ENCODE measurements around the gene PRRG1.
A peak's percentile ranks its signal among the peaks of the same experiment; 100 is the strongest.
"Not testable (repeated sequence)": the region's sequence is repeated elsewhere in the genome, so short reads cannot be mapped to it uniquely, and the experiment has no call there.

The PRRG1 gene

DNA sequence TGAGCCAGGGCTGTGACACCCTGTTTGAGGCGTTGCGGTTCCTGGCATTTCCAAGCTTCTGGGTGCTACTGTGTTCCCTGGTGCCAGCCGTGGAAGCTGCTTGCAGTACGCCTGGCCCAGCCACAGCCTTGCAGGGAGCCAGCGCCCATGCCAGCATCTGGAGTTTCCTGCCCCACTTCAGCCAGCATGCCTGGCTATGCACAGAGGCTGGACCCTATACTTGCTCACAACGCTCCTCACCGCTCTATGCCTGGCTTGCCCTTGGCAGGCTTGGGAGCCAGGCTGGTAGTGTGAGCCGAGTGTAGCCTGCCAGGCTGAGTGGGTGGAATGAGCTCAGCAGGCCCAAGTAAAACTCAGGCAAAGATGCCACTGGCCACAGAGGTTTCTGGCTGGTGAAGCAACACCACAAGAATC is 22.4 kb downstream of the PRRG1 start:
- no peak for DNase-seq (ENCODE audit: insufficient read length, low spot score)
- FAIRE-seq = no peak

DNA sequence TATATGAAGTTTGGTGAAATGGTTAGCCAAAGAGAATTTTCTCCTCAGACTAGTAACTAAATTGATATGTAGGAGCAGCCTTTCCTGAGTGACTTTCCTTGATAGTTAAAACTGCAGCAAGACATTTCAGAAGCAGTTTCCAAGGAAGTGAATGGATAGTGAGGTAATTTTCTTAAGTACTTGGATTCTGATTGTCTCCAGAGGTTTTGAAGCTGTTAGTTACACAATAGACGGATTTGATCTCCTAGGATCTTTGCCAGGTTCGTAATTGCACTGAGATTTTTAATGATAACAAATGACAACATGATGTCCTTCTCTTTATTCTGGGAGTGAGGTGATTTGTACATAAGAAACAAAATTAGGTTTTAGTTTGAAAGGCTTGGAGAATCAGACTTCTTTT is 29.2 kb downstream of the PRRG1 start:
- no peak for FAIRE-seq

DNA sequence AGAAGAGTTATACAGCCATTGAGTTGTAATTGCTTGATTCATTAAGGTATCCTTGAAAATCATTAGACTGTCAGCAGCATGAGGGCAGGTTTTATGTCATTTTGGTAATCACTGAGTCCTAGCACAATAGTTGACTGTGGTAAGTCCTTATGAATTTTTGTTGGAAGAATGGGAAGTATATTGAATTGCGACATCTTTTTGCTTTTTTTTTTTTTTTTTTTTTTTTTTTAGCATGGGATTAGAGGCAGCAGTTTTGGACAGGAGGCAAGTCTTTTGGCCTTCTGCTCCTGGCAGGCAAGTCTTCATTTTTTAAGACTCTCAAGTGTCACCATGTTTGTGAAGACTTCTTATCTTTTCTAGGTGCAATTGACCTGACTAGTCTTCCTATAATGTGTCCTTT is 29.7 kb downstream of the PRRG1 start:
- no peak for FAIRE-seq

More for the DNA sequence above, 29.2 kb downstream of the PRRG1 start:
- no peak for DNase-seq (ENCODE audit: insufficient read length, low spot score)

DNA sequence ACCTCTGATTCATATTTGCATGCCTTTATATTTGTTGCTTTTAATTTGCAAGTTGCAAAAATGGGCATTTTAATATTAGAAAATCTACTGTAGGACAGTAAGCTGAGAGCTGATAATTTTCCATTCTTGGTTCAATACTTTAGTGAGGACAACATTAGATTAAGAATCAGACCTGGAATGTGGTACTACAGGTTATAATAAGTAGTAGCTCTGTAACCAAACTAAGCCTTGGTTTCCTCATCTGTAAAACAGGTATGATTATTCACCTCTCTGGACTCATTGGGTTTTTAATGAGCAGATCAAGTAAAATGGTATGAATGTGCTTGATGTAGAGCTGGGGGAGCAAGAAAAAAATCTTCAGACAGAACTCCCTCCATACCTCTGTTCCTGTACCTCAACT is 31.1 kb downstream of the PRRG1 start:
- DNase-seq (ENCODE audit: insufficient read length, low spot score) (no peak), FAIRE-seq (no peak)

More for the DNA sequence above, 29.7 kb downstream of the PRRG1 start:
- DNase-seq (ENCODE audit: insufficient read length, low spot score) = no peak

DNA sequence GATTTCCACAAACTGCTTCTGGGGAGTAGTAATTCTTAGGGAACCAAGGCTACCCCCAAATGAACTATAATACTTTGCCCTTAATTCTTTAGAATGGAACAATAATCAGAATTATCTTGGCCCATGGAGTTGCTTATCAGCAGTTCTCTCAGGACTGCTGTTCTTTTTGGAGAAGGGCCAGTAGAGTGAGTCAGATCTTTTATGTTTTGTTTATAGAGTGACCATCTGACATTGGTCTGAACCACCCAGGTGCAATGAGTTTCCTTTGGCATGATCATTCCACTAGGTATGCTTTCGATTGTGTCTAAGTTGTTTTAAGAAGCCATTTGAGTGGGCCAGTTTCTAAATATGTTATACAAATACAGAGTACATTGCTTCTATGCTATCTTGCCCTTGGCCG is 31.8 kb downstream of the PRRG1 start:
- no peak for DNase-seq (ENCODE audit: insufficient read length, low spot score)
- FAIRE-seq = no peak

DNA sequence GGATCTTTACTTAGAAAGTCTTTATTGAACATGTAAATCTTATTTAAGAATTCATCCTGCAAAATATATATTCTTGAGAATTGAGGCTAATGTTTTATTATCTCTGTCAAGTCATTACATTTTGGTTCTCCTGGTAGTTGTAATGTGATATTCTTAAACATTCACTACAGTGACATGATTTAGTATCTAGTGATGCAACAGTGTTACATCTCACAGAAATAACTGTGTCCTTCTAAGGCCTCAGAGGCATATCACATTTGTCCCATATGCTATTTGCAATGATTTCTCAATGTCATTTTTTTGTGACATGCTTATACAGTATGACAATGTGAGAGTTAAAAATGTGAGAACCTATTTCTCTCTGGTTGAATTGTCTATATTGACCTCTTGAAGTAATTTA is 34.1 kb downstream of the PRRG1 start:
- peak; percentile 1 for DNase-seq (ENCODE audit: insufficient read length, low spot score)
- FAIRE-seq = no peak

DNA sequence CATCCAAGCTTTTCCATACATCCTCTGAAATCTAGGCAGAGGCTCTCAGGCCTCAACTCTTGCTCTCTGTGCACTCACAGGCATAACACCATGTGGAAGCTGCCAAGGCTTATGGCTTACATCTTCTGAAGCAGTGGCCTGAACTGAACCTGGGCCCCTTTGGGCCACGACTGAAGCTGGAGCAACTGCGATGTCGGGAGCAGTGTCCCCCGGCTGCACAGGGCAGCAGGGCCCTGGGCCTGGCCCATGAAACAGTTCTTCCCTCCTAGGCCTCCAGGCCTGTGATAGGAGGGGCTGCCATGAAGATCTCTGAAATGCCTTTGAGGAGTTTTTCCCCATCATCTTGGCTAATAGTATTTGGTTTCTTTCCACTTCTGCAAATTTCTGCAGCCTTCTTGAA is 39.2 kb downstream of the PRRG1 start:
- DNase-seq (ENCODE audit: insufficient read length, low spot score) (no peak), FAIRE-seq (no peak)

DNA sequence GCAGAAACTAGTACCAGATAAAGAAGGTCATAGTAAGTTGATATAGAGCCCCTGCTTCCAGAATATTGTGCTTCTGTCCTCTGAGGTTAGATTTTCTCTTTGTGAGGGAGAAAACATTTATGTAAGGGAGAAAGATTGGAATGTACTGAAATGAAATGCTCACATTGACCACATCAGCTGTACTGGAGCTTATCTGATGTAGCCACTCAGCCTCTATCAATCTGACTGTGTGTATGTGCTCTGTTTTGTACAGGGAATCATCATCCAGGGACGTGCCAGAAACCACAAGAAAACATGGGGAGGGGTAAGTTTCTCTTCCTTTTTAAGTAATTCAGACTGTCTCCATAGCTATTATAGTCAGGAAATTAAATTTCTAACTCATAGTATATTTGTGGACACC is 56.8 kb downstream of the PRRG1 start:
- FAIRE-seq (no peak), DNase-seq (ENCODE audit: insufficient read length, low spot score) (peak; percentile 4)

DNA sequence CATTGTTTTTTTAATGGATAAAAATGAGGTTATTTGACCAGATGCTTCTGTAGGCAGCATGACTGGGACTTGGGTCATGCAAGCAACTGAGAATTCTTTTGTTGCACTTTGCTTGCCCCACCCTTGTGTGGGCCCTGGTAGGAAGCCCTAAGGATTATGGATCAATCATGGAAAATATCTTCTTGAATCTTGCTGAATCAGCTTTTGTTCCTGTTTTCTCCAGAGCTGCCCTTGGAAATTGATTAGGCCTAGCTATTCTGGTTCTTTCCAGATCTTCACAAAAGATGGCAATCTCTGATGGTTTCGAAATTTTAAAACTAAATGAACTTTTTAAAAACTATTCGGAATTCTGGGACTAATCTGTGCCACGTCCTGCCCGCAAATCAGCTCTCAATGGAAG is 58.6 kb downstream of the PRRG1 start:
- DNase-seq (ENCODE audit: insufficient read length, low spot score) = no peak
- no peak for FAIRE-seq

DNA sequence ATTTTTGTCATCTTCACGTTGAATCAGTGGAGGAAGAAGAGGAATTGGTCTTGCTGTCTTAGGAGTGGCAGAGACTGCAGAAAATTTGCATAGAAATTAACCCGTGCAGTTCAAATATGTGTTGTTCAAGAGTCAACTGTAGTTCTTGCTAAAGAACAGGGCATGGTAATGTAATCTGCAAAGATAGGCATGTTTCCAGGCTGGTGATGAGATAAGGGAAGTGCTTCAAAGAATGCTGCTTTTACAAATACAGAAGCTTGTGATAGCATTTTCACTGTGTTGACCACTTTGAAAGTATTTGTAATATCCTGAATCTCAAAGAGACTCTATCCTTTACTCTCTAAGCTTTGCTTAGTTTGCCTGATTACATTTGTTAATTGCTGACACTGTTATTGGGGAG is 60.1 kb downstream of the PRRG1 start:
- no peak for DNase-seq (ENCODE audit: insufficient read length, low spot score)
- FAIRE-seq = no peak

DNA sequence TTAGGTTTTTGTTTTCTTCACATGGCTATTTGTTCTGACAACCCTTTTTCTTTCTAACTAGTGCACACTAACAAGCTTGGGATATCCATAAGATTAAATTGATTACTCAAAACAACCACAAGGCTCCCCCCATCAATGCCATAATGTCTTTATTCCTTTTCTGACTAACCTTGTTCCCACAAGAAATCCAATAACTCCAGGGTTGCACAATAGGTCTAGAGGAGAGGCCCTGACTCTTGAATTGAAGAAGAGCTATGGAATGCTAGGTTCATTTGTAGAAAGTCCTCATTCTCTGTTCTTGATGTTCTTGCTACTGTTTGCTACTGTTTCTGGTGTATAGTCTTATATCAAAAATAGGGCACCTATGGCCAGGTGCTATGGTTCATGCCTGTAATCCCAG is 71.0 kb downstream of the PRRG1 start:
- no peak for FAIRE-seq

DNA sequence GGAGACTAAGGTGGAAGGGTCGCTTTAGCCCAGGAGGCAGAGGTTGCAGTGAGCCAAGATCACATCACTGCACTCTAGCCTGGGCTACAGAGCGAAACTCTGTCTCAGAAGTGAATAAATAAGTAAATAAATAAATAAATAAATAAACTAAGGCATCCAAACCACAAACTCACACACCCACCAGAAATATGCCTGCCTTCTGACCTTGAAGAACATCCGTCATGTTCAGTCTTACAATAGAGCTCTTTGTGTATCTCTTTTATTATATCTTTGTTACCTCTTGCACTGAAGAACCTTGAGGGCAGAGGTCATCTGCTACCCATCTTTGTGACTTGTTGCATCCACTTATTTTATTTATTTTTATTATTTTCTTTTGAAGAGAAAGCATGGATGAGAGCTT is 71.6 kb downstream of the PRRG1 start:
- no peak for DNase-seq (ENCODE audit: insufficient read length, low spot score)
- no peak for FAIRE-seq

More for the DNA sequence above, 71.0 kb downstream of the PRRG1 start:
- DNase-seq (ENCODE audit: insufficient read length, low spot score) = no peak

DNA sequence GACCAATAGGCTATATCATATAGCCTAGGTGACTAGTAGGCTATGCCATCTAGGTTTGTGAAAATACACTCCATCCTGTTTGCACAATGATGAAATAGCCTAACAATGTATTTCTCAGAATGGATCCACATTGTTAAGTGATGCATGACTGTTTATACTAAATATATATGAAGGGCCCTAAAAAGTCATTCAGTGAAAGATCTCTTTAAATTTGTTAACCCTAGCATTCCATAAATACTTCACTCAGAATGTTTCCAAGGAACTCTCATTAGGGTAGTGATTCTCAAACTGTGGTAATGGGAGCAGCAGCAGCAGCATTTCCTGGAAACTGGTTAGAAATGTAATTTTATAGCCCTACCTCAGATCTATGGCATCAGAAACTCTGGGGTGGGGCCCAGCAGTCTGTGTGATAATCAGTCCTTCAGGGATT is 74.9 kb downstream of the PRRG1 start:
- DNase-seq (ENCODE audit: insufficient read length, low spot score) (no peak), FAIRE-seq (no peak)

DNA sequence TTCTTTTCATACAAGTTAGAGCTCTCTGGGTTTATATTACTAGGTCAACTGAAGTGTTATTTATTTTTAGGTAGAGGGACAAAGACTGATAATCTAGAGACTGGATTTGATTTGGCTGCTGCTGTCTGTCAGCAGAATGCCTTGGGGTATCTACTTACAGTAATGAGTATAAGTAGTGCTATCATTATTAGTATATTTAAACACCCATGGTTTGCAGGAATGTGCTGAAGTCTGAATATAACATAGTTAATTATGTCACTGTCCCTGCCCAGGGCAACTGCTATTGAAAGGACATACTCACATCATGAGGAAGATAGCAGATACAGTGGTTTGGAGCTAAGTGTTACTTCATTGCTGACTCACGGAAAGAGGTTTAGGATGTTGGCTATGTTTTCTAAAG is 76.2 kb downstream of the PRRG1 start:
- DNase-seq (ENCODE audit: insufficient read length, low spot score) (no peak), FAIRE-seq (no peak)

DNA sequence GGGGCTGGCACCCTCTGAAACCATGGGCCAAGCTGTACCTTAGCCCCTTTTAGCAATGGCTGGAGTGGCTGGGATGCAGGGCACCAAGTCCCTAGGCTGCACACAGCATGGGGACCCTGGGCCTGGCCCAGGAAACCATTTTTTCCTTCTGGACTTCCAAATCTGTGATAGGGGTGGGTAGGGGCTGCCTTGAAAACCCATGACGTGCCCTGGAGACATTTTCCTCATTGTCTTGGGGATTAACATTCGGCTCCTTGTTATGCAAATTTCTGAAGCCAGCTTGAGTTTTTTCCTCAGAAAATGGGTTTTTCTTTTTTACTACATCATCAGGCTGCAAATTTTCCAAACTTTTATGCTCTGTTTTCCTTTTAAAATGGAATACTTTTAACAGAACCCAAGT is 79.8 kb downstream of the PRRG1 start:
- not testable (repeated sequence) for DNase-seq (ENCODE audit: insufficient read length, low spot score); FAIRE-seq

DNA sequence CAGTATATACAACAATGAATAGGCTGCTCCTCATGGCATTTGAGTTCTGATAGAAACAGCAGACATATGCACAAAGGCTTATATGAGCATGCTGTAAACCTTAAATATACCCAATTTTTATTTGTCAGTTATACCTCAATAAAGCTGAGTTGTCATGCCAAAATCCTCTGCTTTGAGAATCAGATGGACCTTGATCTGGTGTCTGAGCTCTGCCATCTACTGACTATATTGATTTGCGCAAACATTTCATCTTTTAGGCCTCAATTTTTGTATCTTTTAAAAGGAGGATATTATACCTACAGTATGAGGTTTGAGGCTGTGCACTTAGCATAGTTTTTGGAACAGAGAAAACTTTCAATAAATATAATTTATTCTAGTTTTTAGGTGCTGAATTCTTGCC is 85.2 kb downstream of the PRRG1 start:
- FAIRE-seq (no peak), DNase-seq (ENCODE audit: insufficient read length, low spot score) (no peak)

DNA sequence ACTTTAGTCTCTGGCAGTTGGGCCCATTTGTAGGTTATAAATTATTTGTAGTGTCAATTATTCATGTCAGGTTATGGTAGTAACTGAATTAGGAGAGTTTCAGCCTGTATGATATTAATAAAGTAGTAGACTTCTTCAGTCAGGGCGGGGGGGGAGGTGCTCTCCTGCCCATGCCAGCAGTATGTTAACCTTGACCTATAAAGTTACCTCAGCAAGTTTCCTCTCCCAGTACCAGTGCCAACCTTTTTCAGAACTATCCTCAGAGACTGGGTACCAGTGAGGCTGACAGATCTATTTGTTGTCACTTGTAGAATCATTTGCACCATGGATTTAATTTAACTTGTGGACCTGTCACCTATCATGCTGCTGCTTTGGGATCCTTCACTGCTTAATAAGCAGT is 88.0 kb downstream of the PRRG1 start:
- DNase-seq (ENCODE audit: insufficient read length, low spot score) (no peak), FAIRE-seq (no peak)

DNA sequence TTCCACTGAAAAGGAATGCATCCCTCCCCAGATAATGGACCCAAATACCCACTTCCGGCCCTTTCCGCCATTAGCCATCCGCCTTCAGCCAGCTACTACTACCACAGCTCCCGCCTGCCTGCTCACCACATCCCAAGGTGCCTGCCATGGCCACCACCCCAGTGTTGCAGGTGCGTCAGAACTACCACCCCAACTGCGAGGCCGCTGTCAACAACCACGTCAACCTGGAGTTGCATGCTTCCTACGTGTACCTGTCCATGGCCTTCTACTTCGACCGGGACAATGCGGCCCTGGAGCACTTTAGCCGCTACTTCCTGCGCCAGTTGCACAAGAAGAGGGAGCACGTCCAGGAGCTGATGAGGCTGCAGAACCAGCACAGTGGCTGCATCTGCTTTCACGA is 92.2 kb downstream of the PRRG1 start:
- FAIRE-seq (no peak), DNase-seq (ENCODE audit: insufficient read length, low spot score) (no peak)

DNA sequence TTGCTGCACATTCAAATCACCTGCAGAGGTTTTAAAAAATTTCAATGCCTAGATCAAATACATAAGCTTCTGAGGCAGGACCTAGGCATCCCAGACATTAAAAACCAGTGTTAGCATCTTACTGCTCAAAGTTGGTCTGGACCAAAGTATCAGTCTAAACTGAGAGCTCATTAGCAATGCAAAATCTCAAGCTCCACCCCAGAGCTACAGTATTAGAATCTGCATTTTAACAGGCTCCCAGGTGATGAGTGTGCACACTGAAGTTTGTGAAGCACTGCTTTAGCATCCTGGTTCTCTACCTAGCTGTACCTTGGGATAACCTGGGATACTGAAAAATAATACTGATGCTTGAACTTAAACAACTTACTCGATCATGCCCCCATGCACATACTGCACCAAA is 96.0 kb downstream of the PRRG1 start:
- FAIRE-seq (no peak), DNase-seq (ENCODE audit: insufficient read length, low spot score) (no peak)

DNA sequence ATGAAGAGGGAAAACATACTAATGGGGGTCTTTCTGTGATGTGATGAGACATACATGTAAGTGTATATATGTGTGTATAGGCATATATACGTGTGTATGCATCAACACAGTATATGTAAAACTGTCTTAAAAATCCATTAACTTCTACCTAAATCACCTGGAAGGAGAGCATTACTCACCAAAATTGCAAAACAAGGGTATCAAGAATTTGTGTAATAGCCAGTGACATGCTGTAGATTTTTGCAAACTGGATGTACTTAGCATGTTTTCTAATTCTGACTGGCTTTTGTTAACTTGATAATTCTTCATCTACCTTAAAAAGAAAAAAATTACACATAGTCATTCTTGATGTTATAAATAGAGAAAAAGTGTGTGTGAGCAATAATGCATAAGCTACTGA is 104.7 kb downstream of the PRRG1 start:
- DNase-seq (ENCODE audit: insufficient read length, low spot score) (no peak), FAIRE-seq (no peak)

DNA sequence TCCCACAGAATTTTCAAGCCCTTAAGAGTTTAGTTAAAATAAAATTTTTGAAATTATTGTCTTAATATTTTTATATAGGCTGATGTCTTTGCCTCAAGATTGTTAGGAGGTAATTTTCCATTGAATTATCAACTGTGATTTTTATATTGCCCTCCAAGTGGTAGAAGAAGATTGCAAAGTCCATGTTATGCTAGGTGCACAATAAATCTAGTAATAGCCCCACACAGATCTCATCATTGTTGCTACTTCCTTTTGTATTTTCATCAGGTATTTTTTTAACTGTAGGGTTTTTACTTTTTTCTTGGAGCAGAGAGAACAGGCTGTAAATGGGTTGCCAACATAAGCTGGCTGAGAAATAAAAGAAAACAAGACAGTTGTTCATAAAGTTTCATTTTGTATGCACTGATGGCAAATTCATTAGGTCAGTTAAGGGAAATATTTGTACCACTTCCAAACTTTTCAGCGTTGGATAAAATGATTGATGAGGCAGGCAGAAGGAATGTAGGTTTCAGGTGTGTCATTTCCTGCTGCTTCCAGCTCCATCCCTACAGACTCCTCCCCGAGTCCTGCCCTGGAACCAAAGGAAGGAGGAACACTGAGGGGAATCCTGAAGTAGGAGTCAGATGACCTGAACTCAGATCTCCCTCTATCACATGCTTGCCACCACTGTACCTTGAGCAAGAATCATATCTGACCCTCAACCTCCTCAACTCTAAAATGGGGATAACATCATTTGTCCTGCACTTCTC is 105.5 kb downstream of the PRRG1 start:
- FAIRE-seq (peak; percentile 48), DNase-seq (ENCODE audit: insufficient read length, low spot score) (peak; percentile 25)

DNA sequence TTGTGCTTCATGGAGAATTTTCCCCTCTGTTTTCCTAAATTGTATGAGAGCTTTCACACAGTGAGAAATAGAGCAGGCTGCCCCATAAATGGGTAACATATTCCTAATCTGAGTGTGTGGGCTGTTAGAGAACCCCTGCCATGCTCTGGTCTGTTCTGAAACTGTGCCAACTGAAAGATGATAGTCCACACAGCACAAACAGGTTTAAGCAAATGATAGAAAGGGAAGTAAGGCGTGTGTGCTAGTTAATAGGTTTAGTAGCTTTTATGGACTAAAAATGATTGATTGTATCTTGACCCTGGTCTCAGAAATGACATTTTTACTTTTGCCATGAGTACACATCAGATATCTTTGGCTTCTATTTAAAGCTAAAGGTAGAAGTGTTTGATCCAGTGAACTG is 106.2 kb downstream of the PRRG1 start:
- FAIRE-seq (no peak), DNase-seq (ENCODE audit: insufficient read length, low spot score) (no peak)

DNA sequence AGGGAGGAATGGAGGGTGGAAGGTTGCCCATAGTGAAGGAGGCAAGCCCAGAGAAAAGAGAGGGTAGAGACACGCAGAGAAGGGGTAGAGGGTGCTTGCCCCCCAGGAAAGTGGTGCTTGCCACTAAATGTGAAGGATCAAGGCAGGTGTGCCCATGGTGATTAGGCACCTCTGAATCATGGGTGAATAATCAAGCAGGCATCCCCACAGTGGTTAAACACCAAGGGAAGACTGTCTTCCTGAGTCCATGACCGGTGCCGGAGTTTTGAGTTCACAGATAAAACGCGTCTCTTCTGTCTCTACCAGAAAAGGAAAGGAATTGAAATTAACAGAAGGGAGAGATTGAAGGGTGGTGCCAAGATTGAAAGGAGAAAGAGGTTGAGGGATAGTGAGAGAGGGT is 111.1 kb downstream of the PRRG1 start:
- FAIRE-seq; DNase-seq (ENCODE audit: insufficient read length, low spot score): not testable (repeated sequence)
